ENCODE measurements around the gene DCAF5.

DNA sequence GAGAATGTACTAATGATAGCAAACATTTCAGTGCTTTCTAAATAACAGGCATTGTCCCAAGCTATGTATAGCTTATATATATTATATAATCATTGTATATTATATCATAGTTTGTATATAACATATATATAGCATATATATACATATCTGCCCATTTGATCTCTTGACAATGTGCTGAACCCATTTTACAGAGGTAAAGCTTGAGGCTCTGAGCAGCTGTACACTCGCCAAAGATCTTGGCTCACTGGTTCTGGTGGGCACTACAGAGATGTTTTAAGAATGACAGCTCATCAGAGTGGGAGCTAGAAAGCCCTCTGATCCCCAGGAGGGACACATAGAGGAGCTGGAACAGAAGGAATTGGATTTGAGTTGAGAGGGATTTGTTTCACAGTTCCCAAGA lies 105.7 kb downstream of the DCAF5 start:
- TF ChIP-seq POLR2AphosphoS5 (IDR thresholded peaks at IDR 0.05) (no peak), POLR2A (IDR thresholded peaks at IDR 0.05) (no peak)
- TF ChIP-seq, protein P1, sequence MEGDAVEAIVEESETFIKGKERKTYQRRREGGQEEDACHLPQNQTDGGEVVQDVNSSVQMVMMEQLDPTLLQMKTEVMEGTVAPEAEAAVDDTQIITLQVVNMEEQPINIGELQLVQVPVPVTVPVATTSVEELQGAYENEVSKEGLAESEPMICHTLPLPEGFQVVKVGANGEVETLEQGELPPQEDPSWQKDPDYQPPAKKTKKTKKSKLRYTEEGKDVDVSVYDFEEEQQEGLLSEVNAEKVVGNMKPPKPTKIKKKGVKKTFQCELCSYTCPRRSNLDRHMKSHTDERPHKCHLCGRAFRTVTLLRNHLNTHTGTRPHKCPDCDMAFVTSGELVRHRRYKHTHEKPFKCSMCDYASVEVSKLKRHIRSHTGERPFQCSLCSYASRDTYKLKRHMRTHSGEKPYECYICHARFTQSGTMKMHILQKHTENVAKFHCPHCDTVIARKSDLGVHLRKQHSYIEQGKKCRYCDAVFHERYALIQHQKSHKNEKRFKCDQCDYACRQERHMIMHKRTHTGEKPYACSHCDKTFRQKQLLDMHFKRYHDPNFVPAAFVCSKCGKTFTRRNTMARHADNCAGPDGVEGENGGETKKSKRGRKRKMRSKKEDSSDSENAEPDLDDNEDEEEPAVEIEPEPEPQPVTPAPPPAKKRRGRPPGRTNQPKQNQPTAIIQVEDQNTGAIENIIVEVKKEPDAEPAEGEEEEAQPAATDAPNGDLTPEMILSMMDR (IDR thresholded peaks at IDR 0.05) = no peak
